NOMO-1 treated with dmso at 0.1 percent for 144 hours (cell line): ENCODE measurements around the gene MLXIPL.
A peak's percentile ranks its signal among the peaks of the same experiment; 100 is the strongest.
"Not testable (repeated sequence)": the region's sequence is repeated elsewhere in the genome, so short reads cannot be mapped to it uniquely, and the experiment has no call there.

Source experiments
- DNase-seq: peaks from one replicate; lab custom pipeline; 2025; ENCODE audit not compliant: unreplicated experiment; lab: John Stamatoyannopoulos, UW

MLXIPL gene

GRCh38 chr7:73614937-73615336 is 9.4 kb downstream of the MLXIPL start:
- not testable (repeated sequence) for DNase-seq

- no peak for DNase-seq
These were observed 10.2 kb downstream of the MLXIPL start for GRCh38 chr7:73613954-73614735.

DNA sequence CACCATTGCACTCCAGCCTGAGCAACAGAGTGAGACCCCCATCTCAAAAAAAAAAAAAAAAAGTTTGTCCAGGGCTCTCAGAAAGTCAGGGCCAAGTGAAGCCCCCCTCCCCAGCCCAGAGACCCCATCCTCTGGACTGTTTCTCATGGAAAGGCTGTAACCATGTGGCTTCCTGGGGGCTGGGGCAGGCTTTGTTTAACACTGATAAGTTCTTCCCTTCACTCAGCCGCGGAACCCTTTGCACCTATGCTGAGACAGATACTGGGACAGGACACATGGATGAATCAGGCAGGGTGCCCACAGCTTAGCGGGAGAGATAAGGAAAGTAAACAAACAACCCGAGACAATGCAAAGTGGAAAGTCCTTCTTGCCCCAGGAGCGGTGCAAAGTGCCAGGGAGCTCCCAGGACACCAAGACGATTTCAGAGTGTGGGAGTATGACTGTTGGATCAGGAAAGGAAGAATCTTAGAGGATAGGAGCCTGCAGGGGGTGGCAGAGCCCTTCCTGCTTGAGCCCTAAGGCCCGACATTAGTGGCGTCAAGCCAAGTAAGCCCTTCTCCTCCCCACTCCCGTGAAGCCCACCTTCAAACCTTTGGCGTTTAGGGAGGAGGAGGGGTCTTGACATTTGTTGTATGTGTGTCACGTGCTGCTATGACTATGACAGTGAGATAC is 11.6 kb downstream of the MLXIPL start:
- DNase-seq = no peak

DNA sequence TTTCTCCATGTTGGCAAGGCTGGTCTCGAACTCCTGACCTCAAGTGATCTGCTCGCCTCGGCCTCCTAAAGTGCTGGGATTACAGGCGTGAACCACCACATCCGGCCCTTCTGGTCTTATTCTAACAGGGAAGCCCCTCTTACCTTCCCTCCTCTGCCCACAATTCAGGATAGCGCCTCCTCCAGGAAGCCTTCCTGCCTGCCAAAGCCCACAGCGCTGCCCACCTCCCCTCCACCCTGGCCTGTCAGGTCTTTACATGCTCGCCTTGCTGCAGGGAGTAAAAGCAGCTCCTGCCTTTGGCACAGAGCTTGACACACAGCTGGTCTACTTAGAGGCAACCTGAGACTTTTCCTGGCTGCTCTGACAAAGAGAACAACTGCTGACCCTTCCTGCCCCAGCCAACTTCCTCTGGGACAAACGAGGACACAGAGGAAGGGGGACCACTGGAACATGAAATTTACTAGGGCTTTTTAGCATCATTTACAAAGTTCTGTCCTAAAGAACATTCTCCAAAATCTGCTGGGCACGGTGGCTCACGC is 13.2 kb downstream of the MLXIPL start:
- no peak for DNase-seq

DNA sequence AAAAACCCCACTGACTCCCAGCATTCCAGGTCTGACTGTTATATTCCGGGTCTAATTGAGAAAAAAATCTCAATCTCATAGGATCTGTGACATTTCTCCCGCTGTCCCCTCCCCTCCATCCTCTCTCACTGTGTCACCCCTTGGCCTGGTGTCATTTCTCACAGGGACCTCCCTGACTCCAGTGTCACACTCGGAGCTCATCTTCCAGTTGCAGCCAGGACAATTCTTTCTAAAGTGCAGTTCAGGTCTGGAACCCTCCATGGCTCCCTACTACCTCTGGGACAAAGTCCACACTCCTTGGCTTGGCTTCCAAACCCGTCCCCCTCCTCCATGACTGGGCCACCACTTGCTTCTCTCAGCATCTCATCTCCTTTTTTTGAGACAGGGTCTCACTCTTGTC is 14.2 kb downstream of the MLXIPL start:
- DNase-seq = no peak

DNA sequence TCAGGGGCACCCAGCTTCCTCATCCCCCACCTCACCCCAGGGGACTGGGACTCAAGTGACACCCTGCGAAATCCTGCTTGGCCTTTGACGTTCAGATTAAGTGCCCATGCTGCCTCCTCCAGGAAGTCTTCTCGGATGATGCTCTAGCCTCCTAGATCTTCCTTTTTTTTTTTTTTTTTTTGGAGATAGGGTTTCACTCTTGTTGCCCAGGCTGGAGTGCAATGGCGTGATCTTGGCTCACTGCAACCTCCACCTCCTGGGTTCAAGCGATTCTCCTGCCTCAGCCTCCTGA is 16.7 kb downstream of the MLXIPL start:
- DNase-seq = not testable (repeated sequence)

DNA sequence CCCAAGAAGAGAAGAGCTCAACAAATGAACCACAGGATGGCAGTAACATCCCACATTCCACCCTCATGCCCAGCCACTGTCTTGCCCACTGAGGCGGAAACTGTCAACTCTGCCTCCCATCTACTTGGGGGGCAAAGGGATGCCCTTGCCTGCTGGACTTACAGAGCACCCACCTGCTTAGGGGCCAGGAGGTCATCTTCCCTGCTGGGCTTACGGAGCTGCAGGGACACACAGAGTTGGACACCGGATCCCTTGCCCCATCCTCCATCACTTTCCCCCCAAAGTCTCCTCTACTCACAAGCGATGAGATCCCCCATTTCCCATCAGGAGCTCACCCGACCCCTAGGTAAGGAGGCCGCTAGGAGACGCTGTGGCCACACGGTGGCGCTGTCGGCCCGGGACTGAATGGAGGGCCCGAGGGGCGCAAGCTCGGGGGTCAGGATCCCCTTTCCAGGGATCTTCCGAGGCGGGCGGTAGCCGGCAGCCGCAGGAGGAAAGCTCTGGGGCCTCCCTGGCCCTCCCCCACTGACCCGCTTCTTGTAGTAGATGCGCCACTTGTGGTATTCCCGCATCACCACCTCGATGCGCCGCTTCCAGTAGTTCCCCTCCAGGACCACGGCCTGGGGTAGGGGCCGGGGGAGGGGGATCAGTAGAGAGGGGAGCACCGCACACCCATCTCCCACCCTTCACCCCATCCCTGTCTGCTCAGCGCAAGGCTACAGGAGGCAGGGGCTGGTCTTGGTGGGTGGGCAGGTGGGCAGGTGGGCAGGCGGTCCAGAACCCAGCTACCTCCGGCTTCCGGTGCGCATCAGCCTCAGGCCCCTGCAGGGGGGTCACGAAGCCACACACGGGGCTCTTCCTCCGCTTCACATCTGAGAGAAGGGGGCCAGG is 17.3 kb downstream of the MLXIPL start:
- DNase-seq = peak; percentile 58

DNA sequence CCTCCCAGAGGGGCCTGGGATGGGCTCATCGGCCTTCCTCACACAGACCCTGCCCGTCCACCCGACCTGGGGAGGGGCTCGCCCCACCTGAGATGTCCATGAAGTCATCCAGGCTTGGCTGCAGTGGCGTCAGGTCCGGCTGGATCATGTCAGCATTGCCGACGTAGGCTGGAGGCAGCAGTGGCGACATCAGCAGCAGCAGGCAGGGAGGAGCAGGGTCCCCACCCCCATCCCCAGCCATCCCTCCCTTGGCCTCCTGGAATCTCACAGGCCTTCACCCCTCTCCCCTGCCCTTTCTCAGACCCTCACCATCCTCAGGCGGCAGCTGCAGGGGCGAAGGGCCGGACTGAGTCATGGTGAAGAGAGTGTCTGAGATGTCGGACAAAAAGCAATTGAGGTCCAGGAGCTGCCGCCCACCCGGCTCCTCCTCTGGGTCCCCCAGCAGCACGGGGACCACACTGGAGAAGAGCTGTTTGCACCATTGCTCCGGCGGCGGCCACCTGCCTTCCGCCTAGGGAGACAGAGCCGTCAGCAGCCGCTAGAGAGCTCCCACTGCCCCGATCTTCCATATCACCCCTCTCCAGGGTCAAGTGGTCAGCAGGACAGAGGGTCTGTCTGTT is 18.6 kb downstream of the MLXIPL start:
- no peak for DNase-seq

DNA sequence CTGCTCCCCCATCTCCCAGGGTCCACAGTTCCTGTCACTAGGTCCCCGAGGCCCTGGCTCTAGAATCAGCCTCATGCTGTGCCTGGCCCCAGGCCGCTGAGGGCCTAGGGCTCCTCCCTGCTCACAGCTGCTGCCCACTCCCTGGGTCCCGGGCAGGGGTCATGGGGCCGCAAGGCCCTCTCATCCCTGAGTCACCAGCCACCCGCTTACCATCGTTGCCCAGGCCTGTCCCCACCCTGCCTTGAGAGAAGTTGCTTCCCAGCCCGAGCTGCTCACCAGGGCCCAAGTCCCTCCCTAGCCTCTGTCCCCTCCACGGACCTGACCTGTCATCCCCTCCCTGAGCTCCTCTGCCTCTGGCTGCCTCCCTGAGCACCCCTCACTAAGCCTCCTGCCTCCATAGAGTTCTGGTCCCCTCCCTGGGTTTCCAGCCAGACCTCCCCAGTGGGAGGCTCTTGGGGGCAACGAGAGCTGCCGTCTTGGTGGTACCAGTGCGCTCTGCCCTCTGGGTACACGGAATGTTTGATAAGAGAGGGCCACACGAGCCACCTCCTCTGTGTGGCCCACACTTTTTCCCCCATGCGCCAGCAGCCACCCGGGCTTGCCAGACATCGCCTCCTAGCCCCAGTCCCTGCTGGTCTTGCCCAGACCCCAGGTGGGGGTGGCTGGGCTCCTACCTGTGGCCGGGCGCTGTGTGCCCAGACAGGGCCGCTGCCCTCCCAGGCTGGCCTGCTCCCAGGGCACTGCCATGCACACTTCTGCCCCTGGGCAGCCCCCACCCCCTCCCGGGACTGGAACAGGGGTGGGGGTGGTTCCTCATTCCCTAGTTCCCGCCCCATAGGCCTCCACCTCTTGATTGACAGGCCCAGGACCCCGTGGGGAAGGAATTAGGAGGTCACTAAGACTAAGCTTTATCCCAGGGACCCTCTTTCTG is 21.3 kb downstream of the MLXIPL start:
- no peak for DNase-seq

DNA sequence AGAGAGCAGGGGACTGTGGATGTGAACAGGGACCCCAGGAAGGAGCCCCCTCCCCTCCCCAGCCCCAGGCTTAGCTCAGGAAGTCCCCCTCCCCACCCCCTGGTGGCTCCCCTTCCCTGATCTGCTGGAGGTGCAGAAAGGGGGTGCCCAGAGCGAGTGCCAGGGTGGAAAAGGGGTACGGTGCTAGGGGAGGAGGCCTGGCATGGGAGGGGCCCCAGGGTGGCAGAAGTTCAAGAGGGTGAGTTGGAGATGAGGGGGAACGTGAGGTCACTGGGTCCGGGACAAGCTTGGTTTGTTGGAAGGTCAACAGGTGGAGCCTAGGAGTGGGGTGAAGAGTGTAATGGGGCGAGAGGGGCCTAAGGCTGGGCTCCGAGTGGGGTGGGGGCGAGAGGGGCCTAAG is 24.4 kb downstream of the MLXIPL start:
- no peak for DNase-seq

GRCh38 chr7:73599151-73599882 is 25.0 kb downstream of the MLXIPL start:
- DNase-seq = no peak

DNA sequence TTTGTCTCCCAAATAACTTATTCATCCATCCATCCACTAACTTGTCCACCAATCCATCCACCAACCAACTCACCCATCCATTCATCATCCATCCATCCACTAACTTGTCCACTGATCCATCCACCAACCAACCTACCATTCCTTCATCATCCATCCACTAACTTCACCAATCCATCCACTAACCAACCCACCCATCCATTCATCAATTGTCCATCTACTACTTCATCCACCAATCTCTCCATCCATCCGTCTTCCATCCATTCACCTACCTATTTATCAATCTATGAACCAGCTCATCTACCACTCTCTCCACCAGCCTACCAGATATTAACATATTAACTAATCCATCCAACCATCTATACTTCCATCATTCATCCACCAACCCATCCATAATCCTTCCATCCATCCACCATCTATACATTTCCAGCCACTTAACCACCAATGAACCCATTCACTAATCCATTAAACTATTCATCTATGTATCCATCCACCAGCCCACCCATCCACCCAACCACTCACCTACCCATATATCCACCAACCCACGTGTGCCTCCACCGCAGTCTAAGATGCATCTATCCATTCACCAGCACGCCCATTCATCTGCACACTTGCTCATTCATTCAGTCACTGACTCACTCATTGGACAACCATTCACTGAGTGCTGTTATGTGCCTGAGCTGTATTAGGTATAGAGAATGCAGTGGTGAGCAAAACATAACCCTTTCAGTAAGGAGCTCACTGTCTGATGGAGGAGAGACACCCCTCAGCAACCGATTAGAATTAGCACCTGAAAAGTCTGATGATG is 26.1 kb downstream of the MLXIPL start:
- no peak for DNase-seq

- no peak for DNase-seq
These were observed 27.9 kb downstream of the MLXIPL start for GRCh38 chr7:73596191-73597065.

GRCh38 chr7:73595358-73595757 is 29.0 kb downstream of the MLXIPL start:
- DNase-seq = no peak

GRCh38 chr7:73593207-73594045 is 30.9 kb downstream of the MLXIPL start:
- no peak for DNase-seq

- no peak for DNase-seq
These were observed 37.4 kb downstream of the MLXIPL start for GRCh38 chr7:73586911-73587310.

- no peak for DNase-seq
These were observed 39.1 kb downstream of the MLXIPL start for GRCh38 chr7:73585196-73585595.
